Measurements from ENCODE around the gene MACROH2A1.

GRCh38 chr5:135399794-135400542 is 937 bp upstream of the MACROH2A1 start:
- TF ChIP-seq CTCF (IDR thresholded peaks at IDR 0.05): no peak
- TF ChIP-seq EP300 (IDR thresholded peaks at IDR 0.05): no peak
- no peak for TF ChIP-seq POLR2A (IDR thresholded peaks at IDR 0.05)
